HuH-7 (cell line): Measurements from ENCODE around the gene TFR2.
"Not testable (repeated sequence)": the region's sequence is repeated elsewhere in the genome, so short reads cannot be mapped to it uniquely, and the experiment has no call there.

Experiments
- DNase-seq: peaks from one replicate; pipeline ENCODE4 v3.0.0; 2011; ENCODE audit warnings: low spot score

Gene TFR2

DNA sequence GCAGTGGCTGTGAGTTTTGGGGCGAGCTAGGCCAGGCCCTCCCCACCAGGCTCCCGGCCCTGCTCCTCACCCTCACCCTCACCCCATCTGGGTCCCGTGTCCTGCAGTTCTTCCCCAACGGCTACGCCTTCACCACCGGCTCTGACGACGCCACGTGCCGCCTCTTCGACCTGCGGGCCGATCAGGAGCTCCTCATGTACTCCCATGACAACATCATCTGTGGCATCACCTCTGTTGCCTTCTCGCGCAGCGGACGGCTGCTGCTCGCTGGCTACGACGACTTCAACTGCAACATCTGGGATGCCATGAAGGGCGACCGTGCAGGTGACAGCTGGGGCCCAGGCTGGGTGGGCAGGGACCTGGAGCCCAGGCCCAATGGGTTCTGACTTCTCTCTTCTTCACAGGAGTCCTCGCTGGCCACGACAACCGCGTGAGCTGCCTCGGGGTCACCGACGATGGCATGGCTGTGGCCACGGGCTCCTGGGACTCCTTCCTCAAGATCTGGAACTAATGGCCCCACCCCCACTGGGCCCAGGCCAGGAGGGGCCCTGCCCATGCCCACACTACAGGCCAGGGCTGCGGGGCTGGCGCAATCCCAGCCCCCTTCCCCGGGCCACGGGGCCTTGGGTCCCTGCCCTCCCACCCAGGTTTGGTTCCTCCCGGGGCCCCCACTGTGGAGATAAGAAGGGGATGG is 37.1 kb upstream of the TFR2 start:
- peak; percentile 20 for DNase-seq

DNA sequence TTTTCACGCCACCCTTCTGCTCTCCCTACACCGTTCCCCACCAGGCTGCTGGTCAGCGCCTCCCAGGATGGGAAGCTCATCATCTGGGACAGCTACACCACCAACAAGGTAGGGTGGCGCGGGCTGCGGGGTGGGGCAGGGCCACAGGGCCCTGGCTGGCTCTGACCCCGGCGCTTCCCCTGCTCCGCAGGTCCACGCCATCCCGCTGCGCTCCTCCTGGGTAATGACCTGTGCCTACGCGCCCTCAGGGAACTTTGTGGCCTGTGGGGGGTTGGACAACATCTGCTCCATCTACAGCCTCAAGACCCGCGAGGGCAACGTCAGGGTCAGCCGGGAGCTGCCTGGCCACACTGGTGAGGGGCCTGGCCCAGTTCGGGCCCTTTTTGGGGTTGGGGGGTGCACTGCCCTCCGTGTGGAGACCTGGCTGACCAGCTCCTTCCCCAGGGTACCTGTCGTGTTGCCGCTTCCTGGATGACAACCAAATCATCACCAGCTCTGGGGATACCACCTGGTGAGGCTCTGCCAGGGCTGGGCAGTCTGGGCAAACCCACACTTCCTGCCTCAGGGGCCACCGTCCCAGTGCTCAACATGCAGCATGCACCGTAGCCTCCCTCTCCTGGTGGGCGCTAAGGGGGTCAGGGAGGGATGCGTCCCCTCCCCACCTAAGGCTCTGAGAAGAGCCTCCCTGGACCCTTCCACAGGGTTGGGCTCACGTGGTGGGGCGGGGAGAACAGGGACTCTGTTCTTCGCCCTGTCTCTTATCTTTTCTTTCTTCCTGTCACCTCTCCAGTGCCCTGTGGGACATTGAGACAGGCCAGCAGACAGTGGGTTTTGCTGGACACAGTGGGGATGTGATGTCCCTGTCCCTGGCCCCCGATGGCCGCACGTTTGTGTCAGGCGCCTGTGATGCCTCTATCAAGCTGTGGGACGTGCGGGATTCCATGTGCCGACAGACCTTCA is 36.2 kb upstream of the TFR2 start:
- peak; percentile 20 for DNase-seq

DNA sequence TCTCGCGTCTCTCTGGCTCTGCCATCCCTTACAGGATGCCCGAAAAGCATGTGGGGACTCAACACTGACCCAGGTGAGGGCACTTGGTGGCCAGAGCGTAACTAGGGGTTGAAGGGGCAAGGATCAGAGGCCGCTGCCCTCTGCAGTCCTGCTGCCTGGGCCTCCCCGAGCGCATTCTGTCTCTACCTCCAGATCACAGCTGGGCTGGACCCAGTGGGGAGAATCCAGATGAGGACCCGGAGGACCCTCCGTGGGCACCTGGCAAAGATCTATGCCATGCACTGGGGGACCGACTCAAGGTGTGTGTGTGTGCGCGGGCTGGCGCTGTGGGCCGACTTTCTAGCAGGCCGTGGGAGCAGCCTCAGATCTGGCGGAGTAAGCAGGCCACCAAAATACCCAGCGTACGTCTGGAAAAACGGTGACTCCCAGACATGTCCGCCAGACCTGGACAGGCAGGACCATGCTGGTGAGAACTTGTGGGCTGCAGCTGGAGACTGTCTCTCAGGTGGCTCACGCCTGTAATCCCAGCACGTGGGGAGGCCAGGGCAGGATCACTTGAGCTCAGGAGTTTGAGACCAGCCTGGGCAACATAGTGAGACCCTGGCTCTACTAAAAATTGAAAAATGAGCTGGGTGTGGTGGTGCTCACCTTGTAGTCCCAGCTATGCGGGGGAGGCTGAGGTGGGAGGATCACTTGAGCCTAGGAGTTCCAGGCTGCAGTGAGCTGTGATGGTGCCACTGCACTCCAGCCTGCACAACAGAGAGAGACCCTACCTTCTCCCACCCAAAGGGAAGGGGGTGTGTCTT is 35.4 kb upstream of the TFR2 start:
- peak; percentile 10 for DNase-seq

DNA sequence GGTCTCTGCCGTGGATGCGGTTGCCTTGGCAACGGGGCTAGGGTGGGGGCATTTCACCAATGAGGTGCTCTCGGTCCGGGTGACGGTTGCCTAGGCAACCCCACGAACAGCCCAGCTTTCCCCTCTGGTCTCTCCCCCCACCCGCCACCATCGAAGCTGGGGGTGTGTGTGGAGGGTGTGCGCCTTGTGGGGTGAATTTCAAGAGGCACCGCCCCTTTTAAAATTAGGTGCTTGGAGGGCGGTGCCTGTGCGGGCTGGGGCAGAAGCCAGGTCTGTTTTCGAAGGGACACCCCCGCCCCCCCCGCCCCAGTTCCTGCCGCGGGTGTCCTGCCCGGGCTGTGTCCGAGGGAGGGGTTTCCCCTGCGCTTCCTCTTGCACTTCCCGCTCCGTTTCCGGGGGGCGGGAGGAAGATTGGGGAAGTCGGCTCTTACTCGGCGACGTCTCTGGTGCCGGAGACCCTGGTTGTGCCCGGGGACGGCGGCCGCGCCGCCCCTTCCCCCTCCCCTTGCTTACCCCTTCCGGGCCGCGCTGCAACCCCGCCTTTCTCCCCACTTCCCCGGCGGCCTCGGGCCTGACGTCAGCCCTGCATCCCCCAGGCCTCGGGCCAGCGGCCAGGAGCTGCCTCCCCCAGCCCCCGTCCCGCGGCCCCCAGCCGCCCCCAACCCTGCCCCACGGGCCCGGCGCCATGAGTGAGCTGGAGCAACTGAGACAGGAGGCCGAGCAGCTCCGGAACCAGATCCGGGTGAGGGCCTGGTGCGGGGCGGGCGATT is 34.4 kb upstream of the TFR2 start:
- DNase-seq, result peak; percentile 44

DNA sequence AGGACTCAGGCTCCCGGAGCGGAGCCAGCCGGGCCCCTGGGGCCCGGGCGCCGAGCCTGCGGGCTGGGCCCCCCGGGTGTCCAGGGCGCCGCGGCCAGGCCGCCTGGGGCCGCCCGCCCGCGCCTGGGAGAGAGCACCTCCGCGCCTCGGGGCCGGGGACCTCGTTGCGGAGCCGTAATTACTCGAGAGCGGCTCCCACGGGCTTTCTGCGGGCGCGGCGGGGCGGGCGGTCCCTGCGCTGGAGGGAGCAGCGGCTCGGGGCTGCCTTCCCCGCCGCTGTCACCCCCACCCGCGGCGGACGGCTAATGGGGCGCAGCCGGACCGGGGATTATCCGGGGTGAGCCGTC is 33.7 kb upstream of the TFR2 start:
- peak; percentile 38 for DNase-seq

DNA sequence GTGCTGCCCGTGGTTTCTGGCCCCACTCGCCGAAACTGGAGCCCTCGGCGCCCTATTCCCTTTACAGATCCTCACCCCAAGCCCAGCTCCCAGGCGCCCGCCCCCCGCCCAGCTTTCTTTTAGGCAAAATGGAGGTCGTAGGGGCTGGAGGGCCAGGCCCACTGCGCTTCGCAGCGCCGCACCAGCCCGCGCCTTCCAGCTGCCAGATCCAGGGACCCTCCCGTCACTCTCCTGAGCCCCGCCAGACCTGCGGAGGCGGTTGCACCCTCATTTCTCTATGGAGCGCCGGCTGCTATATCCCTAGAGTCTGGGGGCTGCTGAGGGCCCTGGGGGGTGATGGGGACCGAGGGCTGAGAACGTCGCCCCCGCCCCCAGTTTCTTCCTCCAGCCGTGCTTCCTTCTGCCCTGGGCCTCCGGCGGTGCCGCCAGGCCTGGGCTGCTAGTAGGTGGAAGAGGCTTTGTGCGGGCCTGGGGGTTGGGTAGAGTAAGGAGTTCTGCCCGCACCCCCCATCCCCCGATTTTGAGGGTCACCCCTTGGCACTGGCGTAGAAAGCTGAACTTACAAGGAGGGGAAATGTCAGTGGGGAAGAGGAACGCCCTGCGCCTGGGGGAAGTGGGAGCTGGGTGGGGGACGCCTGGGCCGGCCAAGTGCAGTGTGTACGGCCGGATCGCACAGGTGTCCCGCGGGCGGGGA is 33.2 kb upstream of the TFR2 start:
- peak; percentile 41 for DNase-seq

DNA sequence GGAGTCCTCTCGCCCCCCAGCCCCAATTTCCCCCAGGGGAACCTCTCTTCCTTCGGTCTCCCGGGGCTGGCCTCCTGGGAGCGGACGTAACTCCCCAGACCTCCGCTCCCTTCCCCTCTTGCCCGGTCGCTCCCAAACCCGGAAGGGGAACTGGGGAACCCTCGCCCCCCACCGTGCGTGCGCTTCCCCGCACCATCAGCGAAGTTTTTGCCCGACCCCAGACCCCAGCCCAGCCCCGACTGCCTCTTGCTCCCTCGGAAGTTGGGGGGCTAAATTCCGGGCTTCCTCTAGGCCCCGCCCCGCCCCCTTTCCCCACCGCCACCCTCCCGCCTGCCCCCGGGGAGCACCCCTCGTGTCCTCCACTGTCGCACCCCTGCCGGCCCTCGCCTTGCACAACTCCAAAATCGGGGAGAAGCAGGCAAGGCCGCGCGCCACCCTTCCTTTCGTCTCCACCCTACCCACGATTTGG is 32.6 kb upstream of the TFR2 start:
- DNase-seq, result peak; percentile 42

DNA sequence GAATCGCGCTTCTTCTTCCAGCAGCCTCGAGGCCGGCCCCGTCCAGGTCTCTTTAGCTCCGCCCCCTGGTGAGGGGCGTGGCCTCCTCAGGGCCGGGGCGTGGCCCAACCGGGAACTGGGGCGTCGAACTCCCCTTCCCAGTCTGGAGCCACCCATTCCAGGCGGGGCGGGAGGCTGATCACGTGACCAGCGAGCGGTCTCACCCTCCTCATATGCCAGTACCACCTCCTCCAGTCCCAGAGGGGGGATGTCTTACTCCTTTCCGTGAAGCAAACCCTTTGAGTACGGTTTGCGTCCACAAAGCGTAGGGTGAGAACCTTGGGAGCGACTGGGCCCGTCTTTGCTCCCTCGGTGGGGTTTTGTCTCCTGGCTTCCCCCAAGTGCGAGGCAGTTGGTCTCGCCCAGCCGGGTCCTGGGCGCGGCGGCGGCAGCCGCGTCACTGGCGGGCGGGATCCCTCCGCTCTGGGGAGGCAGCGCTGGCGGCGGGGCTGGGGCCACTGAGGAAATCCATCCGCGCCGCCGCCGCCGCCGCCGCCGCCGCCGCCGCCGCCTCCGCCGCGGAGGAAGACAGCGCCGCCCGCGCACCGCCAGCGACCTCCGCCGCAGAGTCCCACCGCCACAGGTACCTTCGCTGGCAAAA is 32.1 kb upstream of the TFR2 start, which contains the start of gene GNB2:
TSS of gene GNB2 (plus strand) at position 439 of the 640 bp plus-strand sequence. CDS start 2,526 bp downstream, outside the sequence.
- peak; percentile 99 for DNase-seq

DNA sequence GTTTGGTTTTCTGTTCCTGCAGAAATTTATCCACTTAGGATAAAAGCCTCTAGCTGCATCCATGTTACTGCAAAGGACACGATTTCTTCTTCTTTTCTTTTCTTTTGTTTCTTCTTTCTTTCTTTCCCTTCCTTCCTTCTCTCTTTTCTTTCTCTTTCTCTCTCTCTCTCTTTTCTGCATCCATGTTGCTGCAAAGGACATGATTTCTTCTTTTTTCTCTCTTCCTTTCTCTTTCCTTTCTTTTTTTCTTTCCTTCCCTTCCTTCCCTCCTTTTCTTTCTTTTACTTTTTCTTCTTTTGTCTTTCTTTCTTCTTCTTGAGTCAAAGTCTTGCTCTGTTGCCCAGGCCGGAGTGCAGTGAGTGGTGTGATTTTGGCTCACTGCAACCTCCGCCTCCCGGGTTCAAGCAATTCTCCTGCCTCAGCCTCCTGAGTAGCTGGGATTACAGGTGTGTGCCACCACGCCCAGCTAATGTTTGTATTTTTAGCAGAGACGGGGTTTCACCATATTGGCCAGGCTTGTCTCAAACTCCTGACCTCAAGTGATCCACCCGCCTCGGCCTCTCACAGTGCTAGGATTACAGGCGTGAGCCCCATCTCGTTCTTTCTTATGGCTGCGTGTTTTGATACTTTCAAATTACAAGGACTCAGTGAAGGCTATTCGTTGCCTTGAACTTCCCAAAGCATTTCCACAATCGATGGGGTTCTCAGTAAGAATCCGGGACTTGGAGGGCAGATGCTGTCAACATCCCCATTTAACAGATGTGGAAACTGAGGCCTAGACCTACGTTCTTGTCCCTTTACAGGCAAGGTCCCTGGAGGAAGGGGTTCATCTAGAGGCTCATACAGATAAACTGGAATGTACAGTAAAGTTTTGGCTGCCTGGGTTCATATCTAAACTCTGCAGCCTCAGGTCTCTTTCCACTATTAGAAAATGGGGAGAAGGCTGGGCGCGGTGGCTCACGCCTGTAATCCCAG is 30.3 kb upstream of the TFR2 start:
- DNase-seq, result no peak

DNA sequence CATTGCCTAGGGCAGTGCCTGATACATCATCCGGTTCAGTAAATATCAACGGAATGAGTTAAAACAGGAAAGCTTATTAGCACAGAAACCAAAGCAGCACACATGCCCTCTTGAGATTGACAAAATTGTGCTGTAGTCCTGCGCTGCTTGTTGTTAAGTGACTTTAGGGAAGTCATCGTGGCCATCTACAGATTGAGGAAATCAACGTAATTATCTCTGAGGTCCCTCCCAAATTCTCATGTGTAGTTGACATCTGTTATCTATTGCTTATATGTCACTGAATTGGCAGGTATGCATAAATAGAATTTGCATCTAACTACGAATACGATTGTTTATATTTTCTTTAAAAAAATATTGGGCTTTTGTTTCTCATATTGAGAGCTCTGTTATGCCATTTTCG is 28.7 kb upstream of the TFR2 start:
- DNase-seq, result no peak

DNA sequence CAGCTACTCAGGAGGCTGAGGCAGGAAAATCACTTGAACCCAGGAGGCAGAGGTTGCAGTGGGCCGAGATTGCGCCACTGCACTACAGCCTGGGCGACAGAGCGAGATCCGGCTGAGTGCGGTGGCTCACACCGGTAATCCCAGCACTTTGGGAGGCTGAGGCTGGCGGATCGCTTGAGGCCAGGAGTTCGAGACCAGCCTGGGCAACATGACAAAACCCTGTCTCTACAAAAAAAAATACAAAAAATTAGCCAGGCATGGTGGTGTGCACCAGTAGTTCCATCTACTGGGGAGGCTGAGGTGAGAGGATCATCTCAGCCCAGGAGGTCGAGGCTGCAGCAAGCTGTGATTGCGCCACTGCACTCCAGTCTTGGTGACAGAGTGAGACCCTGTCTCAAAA is 27.8 kb upstream of the TFR2 start:
- not testable (repeated sequence) for DNase-seq

DNA sequence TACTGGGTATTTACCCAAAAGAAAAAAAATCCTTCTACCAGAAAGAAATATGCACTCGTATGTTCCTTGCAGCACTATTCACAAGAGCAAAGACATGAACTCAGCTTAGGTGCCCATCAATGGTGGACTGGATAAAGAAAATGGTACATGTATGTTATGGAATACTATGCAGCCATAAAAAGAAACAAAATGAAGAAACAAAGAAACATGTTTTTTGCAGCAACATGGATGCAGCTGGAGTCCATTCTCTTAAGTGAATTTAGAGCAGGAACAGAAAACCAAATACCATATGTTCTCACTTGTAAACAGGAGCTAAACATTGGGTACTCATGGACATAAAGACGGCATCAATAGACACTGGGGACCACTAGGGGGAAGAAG is 26.7 kb upstream of the TFR2 start:
- DNase-seq, result no peak

DNA sequence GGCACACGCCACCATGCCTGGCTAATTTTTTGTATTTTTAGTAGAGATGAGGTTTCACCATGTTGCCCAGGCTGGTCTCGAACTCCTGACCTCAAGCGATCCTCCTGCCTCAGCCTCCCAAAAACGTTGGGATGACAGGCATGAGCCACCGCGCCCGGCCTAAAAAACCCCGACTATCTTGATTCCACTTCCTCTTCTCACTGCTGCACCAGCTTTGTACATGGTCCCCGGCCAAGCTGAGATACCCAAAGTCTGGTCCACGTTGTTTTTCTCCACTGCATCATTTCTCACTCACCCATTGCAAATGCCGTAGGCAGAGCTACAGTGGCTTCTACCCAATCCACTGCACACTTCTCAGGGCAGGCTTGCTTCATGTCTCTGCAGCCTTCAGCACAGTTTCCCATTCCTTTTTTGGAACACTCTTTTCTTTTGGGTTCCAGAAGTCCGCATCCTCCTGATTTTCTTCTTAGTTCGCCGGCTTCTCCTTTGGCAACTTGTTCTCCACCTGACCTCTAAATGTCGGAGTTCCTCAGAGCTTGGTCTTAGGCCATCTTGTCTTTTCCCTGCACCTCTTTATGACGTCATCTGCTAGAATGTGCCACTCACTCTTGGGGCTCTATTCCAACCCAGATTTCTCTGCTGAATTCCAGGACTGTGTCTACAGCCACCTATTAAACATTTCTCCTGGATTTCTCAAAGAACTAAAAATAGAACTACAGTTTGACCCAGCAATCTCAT is 26.1 kb upstream of the TFR2 start:
- DNase-seq, result no peak

DNA sequence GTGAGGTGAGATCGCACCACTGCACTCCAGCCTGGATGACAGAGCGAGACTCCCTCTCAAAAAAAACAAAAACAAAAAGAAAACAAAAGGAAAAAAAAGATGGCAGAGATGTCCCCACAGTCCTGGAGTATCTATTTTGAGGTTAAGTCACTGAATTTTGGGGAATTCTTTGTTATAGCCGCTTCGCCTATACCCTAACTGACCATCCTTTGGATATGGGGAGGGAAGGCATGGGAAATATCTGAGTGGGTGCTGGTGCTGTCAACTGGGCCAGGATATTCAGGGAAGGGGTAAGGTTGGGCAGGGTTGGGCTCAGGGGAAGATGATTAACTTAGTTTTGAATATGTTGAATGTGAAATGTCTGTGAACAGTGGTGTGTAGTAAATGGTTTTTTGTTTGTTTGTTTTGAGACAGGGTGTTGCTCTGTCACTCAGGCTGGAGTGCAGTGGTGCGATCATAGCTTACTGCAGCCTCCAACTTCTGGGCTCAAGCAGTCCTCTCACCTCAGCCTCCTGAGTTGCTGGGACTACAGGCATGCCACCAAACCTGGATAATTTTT is 23.9 kb upstream of the TFR2 start:
- no peak for DNase-seq

DNA sequence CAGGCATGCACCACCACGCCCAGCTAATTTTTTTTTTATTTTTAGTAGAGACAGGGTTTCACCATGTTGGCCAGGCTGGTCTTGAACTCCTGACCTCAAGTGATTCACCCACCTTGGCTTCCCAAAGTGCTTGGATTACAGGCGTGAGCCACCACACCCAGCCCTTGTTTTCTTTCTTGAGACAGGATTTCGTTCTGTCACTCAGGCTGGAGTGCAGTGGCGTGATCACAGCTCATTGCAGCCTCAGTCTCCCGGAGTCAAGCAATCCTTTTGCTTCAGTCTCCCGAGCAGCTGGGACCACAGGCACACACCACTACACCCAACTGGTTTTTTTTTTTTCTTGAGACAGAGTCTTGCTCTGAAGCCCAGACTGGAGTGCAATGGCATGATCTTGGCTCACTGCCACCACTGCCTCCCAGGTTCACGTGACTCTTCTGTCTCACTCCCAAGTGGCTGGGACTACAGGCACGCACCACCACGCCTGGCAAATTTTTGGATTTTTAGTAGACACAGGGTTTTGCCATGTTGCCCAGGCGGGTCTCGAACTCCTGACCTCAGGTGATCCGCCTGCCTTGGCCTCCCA is 20.9 kb upstream of the TFR2 start:
- not testable (repeated sequence) for DNase-seq

DNA sequence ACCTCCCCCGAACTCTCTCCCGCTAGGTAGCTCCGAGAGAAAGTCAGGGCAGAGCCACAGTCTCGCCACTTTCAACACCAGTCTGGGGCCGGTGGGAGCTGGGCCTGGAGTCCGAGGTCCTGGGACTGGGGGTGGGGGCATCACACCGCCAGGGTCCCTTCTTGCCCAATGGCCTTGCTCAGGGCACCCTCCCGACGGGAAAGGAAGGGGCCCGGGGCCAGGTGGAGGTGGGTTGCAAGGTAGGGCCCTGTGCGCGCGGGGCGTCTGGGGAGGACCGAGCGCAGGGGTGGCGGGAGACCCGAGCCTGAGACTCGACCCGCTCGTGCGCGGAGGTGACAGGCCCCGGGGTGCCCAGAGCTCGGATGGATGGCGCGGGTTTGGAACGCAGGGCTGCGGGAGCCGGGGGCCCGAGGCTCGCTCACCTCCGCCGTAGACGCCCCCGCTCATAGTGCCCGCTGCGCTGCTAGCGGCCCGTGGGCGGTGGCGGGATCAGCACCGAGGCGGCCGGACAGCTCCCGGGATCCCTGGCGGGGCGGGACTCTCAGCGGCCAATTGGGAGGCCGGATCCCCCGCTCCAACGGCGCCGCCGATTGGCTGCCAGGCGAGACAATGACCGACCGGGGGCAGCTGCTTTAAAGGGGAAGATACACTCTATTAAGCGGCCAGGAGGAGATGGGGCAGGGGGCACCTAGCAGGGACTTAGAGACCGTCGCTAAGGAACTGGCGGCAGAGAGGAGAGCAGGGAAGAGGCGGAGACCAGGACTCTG is 14.7 kb upstream of the TFR2 start, which contains the start of gene ACTL6B:
TSS of gene ACTL6B (minus strand) at position 541 of the 767 bp plus-strand sequence. CDS start at position 447, 94 bp downstream.
- peak; percentile 94 for DNase-seq
